Right lobe of liver (tissue), 6 donors: ENCODE data around the gene INSIG2. TPM values are rescaled to one million over a fixed set of nuclear protein-coding genes. Genes with fewer than 3 reads are reported as not detected.

ENCODE experiments used
- ATAC-seq, 4 donors: fragments of 200-7000 bp; cut with Tn5 transposase; one replicate each; pipeline ENCODE4 v1.9.1; 2020; ENCODE audit warnings: mild to moderate bottlenecking in 4 of 4, moderate library complexity in 4 of 4
- DNase-seq, 3 donors: peaks; one replicate each; pipeline ENCODE4 v3.0.0-alpha.2; 2020
- H3K27ac ChIP-seq, 3 donors: fragments of 200-600 bp; one replicate each; pipeline ENCODE4 v1.8.0; 2022
- H3K27me3 ChIP-seq, 2 donors: fragments of 200-600 bp; one replicate each; pipeline ENCODE4 v1.8.0; 2022
- H3K36me3 ChIP-seq, 4 donors: fragments of 200-600 bp; sonication (generic) in 1 of 4; one replicate each; pipeline versions ENCODE4 v1.5.1 to v1.8.0; 2017 to 2022; ENCODE audit warnings: control low read depth in 1 of 4
- H3K4me1 ChIP-seq, 4 donors: fragments of 200-600 bp; sonication (generic) in 1 of 4; one replicate each; pipeline versions ENCODE4 v1.5.1 to v1.8.0; 2017 to 2022; ENCODE audit warnings: control low read depth in 1 of 4
- H3K4me3 ChIP-seq, 3 donors: fragments of 200-600 bp; one replicate each; pipeline ENCODE4 v1.8.0; 2022
- H3K9me3 ChIP-seq, 4 donors: fragments of 200-600 bp; sonication (generic) in 1 of 4; one replicate each; pipeline versions ENCODE4 v1.5.1 to v1.8.0; 2017 to 2022; ENCODE audit warnings: control low read depth in 1 of 4
- CTCF ChIP-seq, 4 donors: fragments of 200-600 bp in 3 of 4; fragments of 450-650 bp in 1 of 4; IDR thresholded peaks; one replicate each; pipeline versions ENCODE4 v1.5.1 to v1.8.0; 2016 to 2022; ENCODE audit warnings: antibody characterized with exemption in 4 of 4, mild to moderate bottlenecking in 2 of 4
- POLR2A ChIP-seq: fragments of 450-650 bp; IDR thresholded peaks from one replicate; pipeline ENCODE4 v1.6.1; 2017; ENCODE audit warnings: antibody characterized with exemption, mild to moderate bottlenecking
- WGBS: methylation state at CpG from one replicate; pipeline ENCODE4 v1.1.6; 2018; ENCODE audit warnings: low coverage, low lambda C conversion rate; ENCODE audit not compliant: insufficient coverage; ENCODE audit errors: missing lambda C conversion rate; 5-methylcytosine and 5-hydroxymethylcytosine counted together
- intact Hi-C, 2 donors: fragments of 100-400 bp; cut with DNase I; formaldehyde crosslinking; loops; one replicate each; pipeline versions ENCODE4 v1.11.2 to v1.14.1; 2022
- total RNA-seq, 6 experiments: library from RNA; depleted of rRNA in 2 of 6; stranded (reverse); fragments of >200 nt in 2 of 6; fragmentation: NEBNext Ultra II Directional in 3 of 6; extraction: Animal tissue kit (Norgen Biotek cat#: 25700) in 3 of 6; gene quantifications; one replicate each; pipeline versions ENCODE4 v1.1.0 to v1.2.4, GENCODE V29; 2016 to 2023
- donor health status: DM: no; HTN: yes; CAD: no.
- donor health status: DM: no; HTN: no; CAD: no.
- donor health status: DM: no; HTN: no; CAD: no.
- donor health status: DM: no; HTN: yes; CAD: no.
- donor health status: DM: no; HTN: yes; CAD: no.

The INSIG2 gene
- total RNA-seq, 6 experiments from 2014 or later, result 13.0 to 53.9 (median 18.9) TPM

DNA sequence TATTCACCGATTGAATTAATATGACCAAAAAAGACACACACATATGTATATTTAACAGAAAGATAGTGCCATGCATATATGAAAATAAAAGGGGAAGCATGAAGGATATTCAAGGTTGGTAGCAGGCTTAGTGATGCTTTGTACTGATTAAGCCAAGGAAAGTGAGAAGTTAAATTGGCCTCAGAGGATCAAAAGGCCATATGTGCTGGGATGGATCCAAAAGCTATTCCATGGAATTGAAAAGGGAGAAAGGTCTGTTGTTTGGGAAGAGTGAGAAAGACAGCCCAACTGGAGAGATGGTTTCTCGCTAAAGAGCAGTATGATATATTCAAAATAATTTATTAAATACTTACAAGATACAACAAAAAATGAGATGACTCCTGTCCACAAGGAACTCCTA is 65.9 kb downstream of the INSIG2 start:
- Histone ChIP-seq H3K27me3 (no peaks in the 10 kb centered on the region), H3K9me3 (no peaks in the 10 kb centered on the region), H3K36me3 (no peaks in the 10 kb centered on the region), H3K4me1 (no peaks in the 10 kb centered on the region), H3K4me3 (no peak overlapping the region), H3K27ac (no peak overlapping the region)
- DNase-seq, result no peak
- intact Hi-C loops, result loop anchor here in 1 of 2 donors (10.0 kb wide), 1 partner anchor 109 kb away; no protein-coding TSS in a partner anchor
- no peak for ATAC-seq
- WGBS, result 89% methylated on average over 2 of the region's 2 CpGs
- TF ChIP-seq POLR2A (no peak), CTCF (IDR thresholded peaks at IDR 0.05) (no peak)

Other genes starting within 250 kb of the INSIG2 start
- 10 to 100 TPM; 12.5 to 15.9 (median 14.6) TPM for gene CCDC93, start 74.4 kb upstream of the INSIG2 start, total RNA-seq